HG03571 (cell line): ENCODE measurements around the gene ZFR.

ENCODE experiments used
- ATAC-seq: cut with Tn5 transposase; IDR thresholded peaks from one replicate; pipeline ENCODE4 v1.9.1; 2021; ENCODE audit not compliant: unreplicated experiment

The ZFR gene

GRCh38 chr5:32444431-32445286 lies at the start of gene ZFR:
Gene ZFR, minus strand, starts transcription at chr5:32444740. Its CDS starts 82 bp downstream, at chr5:32444658.
- ATAC-seq = peak; percentile 76

GRCh38 chr5:32490972-32491557 lies 46.5 kb upstream of the ZFR start:
- ATAC-seq = no peak

DNA sequence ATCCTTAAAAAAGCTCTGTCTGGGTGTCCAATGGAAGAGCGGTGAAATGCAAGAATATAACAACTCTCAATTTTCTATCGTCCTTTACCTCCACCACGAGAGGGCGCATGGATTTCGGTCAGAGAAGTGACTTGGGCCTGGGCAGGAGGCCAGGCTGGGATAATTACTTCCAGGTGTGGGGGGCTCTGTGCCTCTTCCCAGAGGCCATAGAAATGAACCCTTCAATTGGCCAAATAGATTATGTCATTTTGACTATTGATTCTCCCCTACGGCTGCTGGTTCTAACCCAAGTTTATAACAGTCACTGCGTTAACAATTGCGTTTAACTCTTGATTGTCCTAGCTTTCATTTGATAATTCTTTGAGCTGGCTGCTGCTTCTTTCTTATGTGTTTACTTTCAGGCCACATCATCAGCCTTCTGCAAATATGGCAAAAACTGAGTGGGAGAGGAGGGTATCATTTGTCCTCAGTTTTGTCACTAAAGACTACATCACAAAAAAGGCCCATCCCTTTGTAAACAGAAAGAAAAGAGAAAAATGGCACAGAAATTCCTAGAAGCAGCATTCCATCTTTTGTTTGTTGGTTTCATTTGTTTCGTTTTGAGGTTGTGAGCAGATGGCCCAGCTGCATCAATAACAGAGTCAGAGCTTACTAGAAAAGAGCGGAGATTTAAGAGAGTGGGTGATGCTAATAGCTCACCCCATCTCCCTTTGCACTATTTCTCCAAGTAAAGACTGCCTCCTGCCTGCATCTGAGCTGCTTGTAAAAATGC lies 45.4 kb upstream of the ZFR start:
- no peak for ATAC-seq

DNA sequence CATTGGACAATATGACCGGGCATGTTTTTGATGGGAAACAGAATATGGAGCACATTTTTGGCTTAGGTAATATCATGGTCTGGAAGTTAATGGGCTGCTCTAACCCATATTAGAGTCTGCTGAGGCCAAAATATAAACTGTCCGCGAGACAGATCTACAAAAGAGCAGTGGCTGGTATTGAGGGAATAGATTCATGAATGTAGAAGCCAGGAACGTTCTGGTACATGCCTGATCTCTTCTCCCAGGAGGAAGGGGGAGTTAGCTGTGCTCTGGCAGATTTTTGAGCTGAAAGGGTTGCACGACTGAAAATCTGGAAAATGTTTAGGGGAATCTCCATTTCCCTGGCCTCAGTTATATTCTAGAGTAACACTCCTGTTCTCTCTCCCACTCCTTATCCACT lies 42.9 kb upstream of the ZFR start:
- no peak for ATAC-seq

DNA sequence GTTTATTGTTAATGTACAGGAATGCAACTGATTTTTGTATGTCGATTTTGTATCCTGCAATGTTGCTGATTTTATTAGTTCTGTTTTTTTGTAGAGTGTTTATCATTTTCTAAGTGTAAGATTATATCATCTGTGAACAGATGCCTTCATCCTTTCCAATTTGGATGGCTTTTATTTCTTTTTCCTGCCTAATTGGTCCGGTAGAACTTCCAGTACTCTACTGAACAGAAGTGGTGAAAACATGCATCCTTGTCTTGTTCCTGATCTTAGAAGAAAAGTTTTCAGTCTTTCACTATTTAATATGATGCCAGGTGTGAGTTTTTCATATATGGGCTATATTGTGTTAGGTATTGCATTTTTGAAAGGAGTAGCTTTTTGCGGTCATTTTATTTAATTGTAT lies 42.5 kb upstream of the ZFR start:
- no peak for ATAC-seq

DNA sequence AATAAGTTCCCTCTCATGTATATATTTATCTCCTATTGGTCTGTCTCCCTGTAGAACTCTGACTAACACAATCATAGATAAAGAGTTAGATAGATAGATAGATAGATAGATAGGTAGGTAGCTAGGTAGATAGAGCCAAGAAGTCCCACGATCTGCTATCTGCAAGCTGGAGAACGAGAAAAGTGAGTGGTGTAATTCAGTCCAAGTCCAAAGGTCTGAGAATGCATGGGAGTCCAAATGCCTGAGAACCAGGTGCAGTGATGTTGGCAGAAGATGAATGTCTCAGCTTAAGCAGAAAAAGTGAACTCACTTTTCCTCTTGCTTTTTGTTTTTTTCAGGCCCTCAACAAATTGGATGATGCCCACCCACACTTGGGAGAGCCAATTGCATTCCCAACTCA lies 37.7 kb upstream of the ZFR start:
- no peak for ATAC-seq

- no peak for ATAC-seq
Observed at GRCh38 chr5:32479096-32479495, 34.6 kb upstream of the ZFR start.

DNA sequence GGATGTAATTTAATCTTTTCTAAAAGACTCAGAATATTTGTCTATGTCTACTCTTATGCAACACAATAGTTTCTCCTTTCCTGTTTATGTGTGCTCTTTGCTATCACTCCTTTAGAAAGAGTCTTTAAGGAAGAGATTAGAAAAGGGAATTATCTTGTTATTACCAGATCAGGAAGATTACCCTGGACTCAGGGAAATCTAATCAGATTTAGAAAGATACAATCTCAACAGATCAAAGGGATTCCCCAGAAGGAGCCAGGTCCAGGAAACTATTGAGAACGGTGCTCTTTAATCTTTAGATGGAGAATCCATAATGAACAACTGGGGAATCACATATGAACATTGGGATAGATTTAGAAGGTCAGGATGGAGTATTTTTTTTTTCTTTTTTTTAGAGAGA lies 32.4 kb upstream of the ZFR start:
- no peak for ATAC-seq

- no peak for ATAC-seq
Observed at GRCh38 chr5:32475334-32476097, 31.0 kb upstream of the ZFR start.

DNA sequence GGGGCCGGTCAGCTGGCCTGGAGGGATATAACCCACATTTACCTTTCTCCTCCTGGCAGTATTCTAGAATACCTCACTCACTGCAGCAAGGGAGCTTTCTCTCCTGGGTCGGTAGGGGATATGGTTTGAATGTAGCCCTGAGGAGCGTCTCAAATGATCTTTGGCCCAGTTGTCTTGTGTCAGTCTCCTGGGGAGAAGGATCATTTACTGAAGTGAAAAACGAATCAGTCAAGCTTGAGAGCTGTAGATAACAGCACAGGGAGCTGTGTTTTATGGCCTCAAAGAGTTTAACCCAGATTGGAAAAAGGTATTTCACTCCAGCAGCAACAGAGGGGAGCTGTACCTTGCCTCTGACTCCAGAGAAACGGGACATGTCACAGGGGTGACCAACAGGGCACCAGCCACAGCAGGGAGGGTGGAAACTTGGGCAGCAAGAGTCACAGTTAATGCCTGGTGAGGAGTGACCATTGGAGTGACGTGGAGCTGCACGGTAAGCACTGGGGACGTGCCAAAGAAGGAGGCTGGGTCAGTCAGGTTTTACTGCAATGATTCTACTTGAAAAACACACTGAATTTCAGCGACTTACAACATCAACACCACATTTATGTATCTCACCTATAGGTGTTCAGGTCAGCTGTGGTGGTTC lies 29.8 kb upstream of the ZFR start:
- no peak for ATAC-seq

- ATAC-seq = no peak
Observed at GRCh38 chr5:32473072-32473471, 28.5 kb upstream of the ZFR start.

GRCh38 chr5:32471784-32472183 lies 27.2 kb upstream of the ZFR start:
- no peak for ATAC-seq

DNA sequence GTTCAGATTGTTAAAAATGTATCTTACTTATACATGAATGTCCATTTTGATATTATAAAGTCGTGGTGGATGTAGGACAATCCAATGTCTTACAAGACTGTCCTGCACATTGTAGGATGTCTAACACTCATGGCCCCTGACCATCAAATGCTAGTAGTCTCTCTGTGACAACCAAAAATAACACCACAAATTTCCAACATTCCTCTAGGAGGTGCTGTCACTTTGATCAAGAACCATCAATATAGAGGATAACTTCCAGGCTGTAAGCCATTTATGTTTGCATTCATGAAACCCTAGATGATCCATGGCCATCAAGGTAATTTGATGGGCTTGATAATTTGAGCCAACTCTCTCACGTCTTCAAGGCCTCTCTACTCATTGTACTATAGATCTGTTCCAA lies 20.5 kb upstream of the ZFR start:
- ATAC-seq = no peak

DNA sequence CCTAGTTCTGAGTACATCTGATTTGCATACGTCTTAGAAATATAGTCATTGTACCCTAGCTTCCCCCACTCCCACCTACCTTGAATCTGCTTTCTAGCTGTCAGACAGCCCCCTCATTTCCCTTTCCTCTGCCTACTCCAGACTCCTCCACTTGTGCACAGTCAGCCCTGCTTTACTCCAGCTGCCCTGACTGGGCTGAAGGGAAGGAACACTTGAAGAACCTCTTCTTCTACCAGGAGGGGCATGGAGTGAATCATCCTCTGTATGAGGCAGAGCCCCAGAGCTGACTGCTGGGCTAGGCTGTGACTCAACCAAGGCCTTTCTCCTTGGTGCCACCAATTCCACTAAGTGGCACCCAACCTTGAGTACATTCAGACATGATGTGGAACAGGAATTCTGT lies 18.1 kb upstream of the ZFR start:
- no peak for ATAC-seq

DNA sequence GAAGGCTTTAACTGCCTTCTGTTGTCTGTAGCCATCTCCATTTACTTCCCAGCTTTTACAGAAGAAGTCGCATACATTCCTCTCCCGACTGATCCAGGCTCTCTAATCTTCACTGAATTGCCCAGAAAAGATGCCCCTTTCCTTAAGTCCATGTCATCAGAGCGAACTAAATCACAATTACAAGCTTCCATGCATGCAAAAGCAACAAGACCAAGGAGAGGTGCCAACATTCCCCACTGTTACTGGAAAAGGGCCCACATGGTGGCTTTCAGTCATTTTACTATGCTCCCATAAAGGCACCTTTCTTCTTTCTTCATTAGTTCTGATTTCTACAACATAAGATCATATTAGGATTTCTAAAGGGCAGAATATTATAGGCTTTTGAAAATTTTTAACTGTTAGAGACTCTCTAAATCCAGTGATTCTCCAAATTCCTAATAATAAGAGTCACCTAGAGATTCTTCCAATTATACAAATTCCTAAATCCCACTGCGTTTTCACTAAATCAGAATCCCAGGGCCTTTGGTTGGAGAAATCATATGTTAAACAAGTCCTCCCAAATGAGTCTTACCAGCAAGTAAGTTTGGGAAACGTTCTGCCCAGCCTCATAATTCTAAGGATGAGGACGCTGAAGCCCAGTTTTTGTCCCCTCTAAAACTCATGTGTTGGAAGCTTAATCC lies 17.0 kb upstream of the ZFR start:
- no peak for ATAC-seq

GRCh38 chr5:32460702-32461101 lies 16.2 kb upstream of the ZFR start:
- no peak for ATAC-seq

GRCh38 chr5:32458880-32459495 lies 14.4 kb upstream of the ZFR start:
- no peak for ATAC-seq

- ATAC-seq = no peak
Observed at GRCh38 chr5:32455311-32455710, 10.8 kb upstream of the ZFR start.

GRCh38 chr5:32454821-32455220 lies 10.3 kb upstream of the ZFR start:
- no peak for ATAC-seq

- ATAC-seq = no peak
Observed at GRCh38 chr5:32453916-32454315, 9.4 kb upstream of the ZFR start.
